Progenitor cell of endocrine pancreas (in vitro differentiated cells): ENCODE results near the gene WIPI1. TPM values are rescaled to one million over a fixed set of nuclear protein-coding genes. Genes with fewer than 3 reads are reported as not detected.
A peak's percentile ranks its signal among the peaks of the same experiment; 100 is the strongest.

ENCODE experiments used
- DNase-seq: peaks from one replicate; pipeline ENCODE4 v3.0.0; 2021; ENCODE audit warnings: low spot score; ENCODE audit not compliant: unreplicated experiment
- H3K27ac Mint-ChIP-seq: 2 replicates; pipeline ENCODE4 v1.8.0; 2021; ENCODE audit warnings: mild to moderate bottlenecking, moderate library complexity, mixed read lengths
- H3K27me3 Mint-ChIP-seq: 2 replicates; pipeline ENCODE4 v1.8.0; 2021; ENCODE audit warnings: mixed read lengths
- H3K36me3 Mint-ChIP-seq: 2 replicates; pipeline ENCODE4 v1.8.0; 2022; ENCODE audit warnings: mixed read lengths; ENCODE audit not compliant: insufficient read depth
- H3K4me1 Mint-ChIP-seq: 2 replicates; pipeline ENCODE4 v1.8.0; 2021; ENCODE audit warnings: low read depth, mixed read lengths
- H3K4me3 Mint-ChIP-seq: 2 replicates; pipeline ENCODE4 v1.8.0; 2021; ENCODE audit warnings: low read depth, mild to moderate bottlenecking, moderate library complexity, mixed read lengths
- H3K9me3 Mint-ChIP-seq: 2 replicates; pipeline ENCODE4 v1.8.0; 2021; ENCODE audit warnings: low read depth, mixed read lengths
- CTCF ChIP-seq: fragments of 200-600 bp; sonication (generic); IDR thresholded peaks from one replicate; pipeline ENCODE4 v1.5.0; 2021; ENCODE audit warnings: antibody characterized with exemption, mild to moderate bottlenecking; ENCODE audit not compliant: unreplicated experiment
- long read RNA-seq: library from polyadenylated mRNA; unstranded; transcript quantifications from one replicate; pipeline ENCODE4 v2.0.0, GENCODE V29; 2020
- total RNA-seq: library from RNA; stranded (reverse); gene quantifications from 2 replicates; pipeline ENCODE4 v1.2.1, GENCODE V29; 2021

Gene WIPI1
- 53.5 and 54.3 TPM in 2 replicates for total RNA-seq
- long read RNA-seq, transcript WIPI1-202 (12 exons, 1,575 nt): minor isoform, 23 of 134 reads
- long read RNA-seq, transcript WIPI1-201 (13 exons, 1,832 nt): major isoform, 67 of 134 reads
- long read RNA-seq, partial matches to known transcripts: 16 of 134 reads
- long read RNA-seq, other reads (novel, unspliced or antisense): 28 of 134 reads

- Mint-ChIP-seq H3K27me3 (peaks cover 13% of the 10 kb centered on the region), H3K4me3 (peak within 1 kb of the TSS; percentile 83), H3K4me1 (peaks cover 36% of the 10 kb centered on the region), H3K36me3 (peaks cover 1% of the 10 kb centered on the region), H3K27ac (peak within 1 kb of the TSS; percentile 97), H3K9me3 (no peaks in the 10 kb centered on the region)
- no peak for DNase-seq
- no peak for TF ChIP-seq CTCF
Measured at GRCh38 chr17:68457168-68457538, at the start of gene WIPI1. TSS of gene WIPI1 (minus strand) at chr17:68457496. CDS start at chr17:68457421, 75 bp downstream.

- no peak overlapping the region for H3K27ac Mint-ChIP-seq
Measured at GRCh38 chr17:68505951-68506350, 48.7 kb upstream of the WIPI1 start.

GRCh38 chr17:68501074-68501473 is 43.8 kb upstream of the WIPI1 start:
- peak overlapping the region; percentile 25 for H3K27ac Mint-ChIP-seq
- no peaks in the 10 kb centered on the region for H3K9me3 Mint-ChIP-seq
- DNase-seq: no peak
- H3K4me3 Mint-ChIP-seq: no peak overlapping the region
- H3K27me3 Mint-ChIP-seq: peaks cover 9% of the 10 kb centered on the region
- no peak for TF ChIP-seq CTCF
- no peaks in the 10 kb centered on the region for H3K36me3 Mint-ChIP-seq
- no peaks in the 10 kb centered on the region for H3K4me1 Mint-ChIP-seq

More at GRCh38 chr17:68505951-68506350, 48.7 kb upstream of the WIPI1 start:
- Mint-ChIP-seq H3K27me3 (peaks cover 6% of the 10 kb centered on the region), H3K4me1 (peaks cover 11% of the 10 kb centered on the region), H3K4me3 (no peak overlapping the region), H3K36me3 (no peaks in the 10 kb centered on the region), H3K9me3 (no peaks in the 10 kb centered on the region)
- DNase-seq: no peak
- no peak for TF ChIP-seq CTCF

GRCh38 chr17:68499587-68499986 is 42.3 kb upstream of the WIPI1 start:
- DNase-seq: no peak
- no peak for TF ChIP-seq CTCF
- no peaks in the 10 kb centered on the region for H3K4me1 Mint-ChIP-seq
- peaks cover 9% of the 10 kb centered on the region for H3K27me3 Mint-ChIP-seq
- H3K36me3 Mint-ChIP-seq: no peaks in the 10 kb centered on the region
- no peak overlapping the region for H3K27ac Mint-ChIP-seq
- no peaks in the 10 kb centered on the region for H3K9me3 Mint-ChIP-seq
- H3K4me3 Mint-ChIP-seq: no peak overlapping the region

- no peaks in the 10 kb centered on the region for H3K36me3 Mint-ChIP-seq
- DNase-seq: no peak
- no peaks in the 10 kb centered on the region for H3K9me3 Mint-ChIP-seq
- TF ChIP-seq CTCF: no peak
- H3K27ac Mint-ChIP-seq: no peak overlapping the region
- H3K4me1 Mint-ChIP-seq: no peaks in the 10 kb centered on the region
- H3K4me3 Mint-ChIP-seq: no peak overlapping the region
- H3K27me3 Mint-ChIP-seq: peaks cover 9% of the 10 kb centered on the region
Measured at GRCh38 chr17:68498479-68499326, 41.4 kb upstream of the WIPI1 start.
